ENCODE measurements around the gene NDUFAF3. TPM values are rescaled to one million over a fixed set of nuclear protein-coding genes. Genes with fewer than 3 reads are reported as not detected.
"Not testable (repeated sequence)": the region's sequence is repeated elsewhere in the genome, so short reads cannot be mapped to it uniquely, and the experiment has no call there.

Gene NDUFAF3
- total RNA-seq, 2 experiments from 2014 or later = 98.1 to 108 TPM

DNA sequence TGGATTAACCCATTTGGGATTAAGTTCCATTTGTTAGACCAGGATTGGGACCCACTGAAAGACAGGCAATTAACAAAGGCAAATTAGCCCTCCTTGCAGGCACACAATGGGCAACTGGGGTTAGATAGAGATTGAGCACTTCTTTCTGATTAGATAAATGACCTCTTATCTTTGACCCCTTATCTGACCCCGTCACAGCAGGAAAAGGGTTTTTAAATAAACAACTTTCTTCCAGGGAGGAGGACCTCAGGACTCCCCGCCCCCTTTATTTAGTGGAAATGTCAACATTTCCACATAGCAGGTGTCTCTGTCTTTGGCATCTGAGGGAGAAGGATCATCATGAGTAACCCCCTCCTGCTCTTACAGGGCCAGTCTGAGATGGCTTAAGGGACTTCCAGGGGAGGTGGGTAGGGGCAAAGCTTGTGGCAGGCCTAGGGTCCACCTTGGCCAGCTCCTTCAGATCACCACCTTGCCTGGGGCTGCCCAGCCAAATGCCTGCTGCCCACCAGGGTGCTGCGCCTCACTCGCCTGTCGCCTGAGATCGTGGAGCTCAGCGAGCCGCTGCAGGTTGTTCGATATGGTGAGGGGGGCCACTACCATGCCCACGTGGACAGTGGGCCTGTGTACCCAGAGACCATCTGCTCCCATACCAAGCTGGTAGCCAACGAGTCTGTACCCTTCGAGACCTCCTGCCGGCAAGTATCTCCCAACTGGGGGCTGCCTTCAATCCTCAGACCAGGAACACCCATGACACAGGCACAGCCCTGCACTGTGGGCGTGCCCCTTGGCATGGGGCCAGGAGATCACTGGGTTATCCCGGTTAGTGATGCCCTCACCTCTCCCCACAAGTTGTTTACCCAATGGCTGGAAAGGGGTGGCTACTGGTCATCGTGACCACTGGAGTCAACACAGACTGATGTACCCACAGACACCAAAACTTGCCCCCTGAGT, 17.3 kb upstream of the NDUFAF3 start:
- Mint-ChIP-seq H3K9me3 (no peaks in the 10 kb centered on the region), H3K27me3 (no peaks in the 10 kb centered on the region), H3K4me1 (peaks cover 35% of the 10 kb centered on the region), H3K27ac (no peak overlapping the region), H3K36me3 (ENCODE audit: low read depth) (peaks cover 16% of the 10 kb centered on the region), H3K4me3 (no peak overlapping the region)
- DNase-seq = no peak
- ChIA-PET CTCF (interaction anchor here (1.1 to 6.6 kb wide), 2 partner anchors 9 to 16 kb away, joined by 3 to 124 read pairs; partner anchors contain the start of gene P4HTM), POLR2A (interaction anchor here (5.8 to 6.2 kb wide), 2 partner anchors 15 to 17 kb away, joined by 134 to 309 read pairs; partner anchors contain the start of genes DALRD3, NDUFAF3 and P4HTM)

- H3K27me3 Mint-ChIP-seq = no peaks in the 10 kb centered on the region
- no peaks in the 10 kb centered on the region for H3K9me3 Mint-ChIP-seq
- POLR2A ChIA-PET = interaction anchor here (3.0 to 6.2 kb wide), 3 partner anchors 16 to 31 kb away, joined by 9 to 309 read pairs (median 134); partner anchors contain the start of genes DALRD3, NDUFAF3 and P4HTM
- no peak overlapping the region for H3K27ac Mint-ChIP-seq
- H3K4me1 Mint-ChIP-seq = peaks cover 35% of the 10 kb centered on the region
- H3K4me3 Mint-ChIP-seq = no peak overlapping the region
- CTCF ChIA-PET = interaction anchor here (6.6 kb wide), 1 partner anchor 17 kb away, joined by 124 read pairs; the partner anchor contains the start of gene P4HTM
- H3K36me3 Mint-ChIP-seq (ENCODE audit: low read depth) = peaks cover 16% of the 10 kb centered on the region
- no peak for DNase-seq
These were observed 16.6 kb upstream of the NDUFAF3 start for GRCh38 chr3:49005303-49005680.

DNA sequence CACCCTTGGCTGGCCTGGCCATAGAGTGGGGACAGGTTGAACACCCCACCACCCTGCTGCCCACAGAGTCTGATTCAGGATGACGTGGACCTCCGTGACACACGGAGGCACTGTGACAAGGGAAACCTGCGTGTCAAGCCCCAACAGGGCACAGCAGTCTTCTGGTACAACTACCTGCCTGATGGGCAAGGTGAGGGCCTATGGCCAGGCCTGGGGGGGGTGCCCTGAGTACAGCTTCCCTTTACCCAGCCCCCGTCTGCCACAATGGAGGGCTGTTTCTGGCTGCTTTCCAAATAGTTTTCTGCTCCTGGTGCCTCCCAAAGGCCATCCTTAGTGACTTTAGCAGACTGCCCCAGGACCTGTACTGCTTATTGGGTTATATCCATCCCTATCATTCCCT, 15.9 kb upstream of the NDUFAF3 start:
- CTCF ChIA-PET = interaction anchor here (1.2 to 6.6 kb wide), 3 partner anchors 15 to 410 kb away, joined by 4 to 124 read pairs (median 117); partner anchors contain the start of genes DALRD3, NDUFAF3 and P4HTM
- DNase-seq = no peak
- no peaks in the 10 kb centered on the region for H3K27me3 Mint-ChIP-seq
- peak overlapping the region; percentile 99 for H3K27ac Mint-ChIP-seq
- peak overlapping the region; percentile 99 for H3K4me3 Mint-ChIP-seq
- POLR2A ChIA-PET = interaction anchor here (3.0 to 6.2 kb wide), 6 partner anchors 9 to 88 kb away, joined by 9 to 309 read pairs (median 38); partner anchors contain the start of genes DALRD3, IMPDH2, NDUFAF3 and P4HTM
- H3K4me1 Mint-ChIP-seq = peaks cover 33% of the 10 kb centered on the region
- H3K36me3 Mint-ChIP-seq (ENCODE audit: low read depth) = peaks cover 16% of the 10 kb centered on the region
- no peaks in the 10 kb centered on the region for H3K9me3 Mint-ChIP-seq

GRCh38 chr3:49006408-49007067, 15.4 kb upstream of the NDUFAF3 start:
- Mint-ChIP-seq H3K9me3 (no peaks in the 10 kb centered on the region), H3K27ac (peak overlapping the region; percentile 99), H3K4me1 (peaks cover 32% of the 10 kb centered on the region), H3K36me3 (ENCODE audit: low read depth) (peaks cover 17% of the 10 kb centered on the region), H3K4me3 (peak overlapping the region; percentile 99), H3K27me3 (no peaks in the 10 kb centered on the region)
- CTCF ChIA-PET = interaction anchor here (0.5 to 6.6 kb wide), 25 partner anchors 11 to 1045 kb away, joined by 3 to 124 read pairs (median 4); partner anchors contain the start of genes ARIH2, DALRD3, IMPDH2 and IP6K2
- no peak for DNase-seq
- POLR2A ChIA-PET = interaction anchor here (0.7 to 6.2 kb wide), 19 partner anchors 10 to 464 kb away, joined by 3 to 309 read pairs (median 7); partner anchors contain the start of genes ARIH2, DAG1, DALRD3 and IMPDH2

DNA sequence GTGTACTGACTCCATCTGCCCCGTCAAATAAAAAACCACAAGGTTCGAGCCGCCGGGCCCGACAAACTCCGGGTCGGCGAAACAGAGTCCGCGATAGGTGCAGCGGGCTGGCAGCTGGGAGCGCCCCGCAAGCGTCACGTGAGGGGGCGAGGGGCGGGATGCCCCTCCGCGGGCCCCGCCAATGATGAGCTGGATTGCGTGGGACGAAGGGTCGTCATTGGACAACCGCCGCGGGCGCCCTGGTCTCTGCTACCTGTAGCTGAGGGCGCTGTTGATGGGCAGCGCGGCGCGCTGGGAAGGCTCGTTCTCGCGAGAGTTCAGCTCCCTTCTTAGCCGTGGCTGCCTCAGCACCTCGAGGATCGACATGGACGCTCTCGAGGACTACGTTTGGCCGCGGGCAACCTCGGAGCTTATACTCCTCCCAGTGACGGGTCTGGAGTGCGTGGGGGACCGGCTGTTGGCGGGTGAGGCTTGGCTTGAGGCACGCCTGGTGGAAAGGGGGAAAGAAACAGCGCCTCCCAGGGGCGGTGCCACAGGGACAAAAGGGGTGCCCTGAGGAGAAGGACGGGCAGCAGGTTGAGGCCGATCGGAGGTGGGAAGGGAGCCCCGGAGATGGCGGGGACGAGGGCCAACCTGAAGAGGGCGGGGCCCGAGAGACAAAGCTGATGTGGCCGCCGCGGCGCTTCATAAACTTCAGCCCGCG, 14.7 kb upstream of the NDUFAF3 start, which contains the start of gene WDR6:
TSS of gene WDR6 (plus strand) at position 324 of the 703 bp plus-strand sequence. CDS start at position 365, 41 bp downstream.
- H3K9me3 Mint-ChIP-seq = no peaks in the 10 kb centered on the region
- DNase-seq = peak; percentile 98
- no peaks in the 10 kb centered on the region for H3K27me3 Mint-ChIP-seq
- H3K4me3 Mint-ChIP-seq = peak within 1 kb of the TSS; percentile 99
- H3K4me1 Mint-ChIP-seq = peaks cover 34% of the 10 kb centered on the region
- H3K36me3 Mint-ChIP-seq (ENCODE audit: low read depth) = peaks cover 24% of the 10 kb centered on the region
- H3K27ac Mint-ChIP-seq = peak within 1 kb of the TSS; percentile 99
- CTCF ChIA-PET = interaction anchor here (0.5 to 6.6 kb wide), 26 partner anchors 11 to 918 kb away, joined by 3 to 124 read pairs (median 4); partner anchors contain the start of genes ARIH2, DALRD3, IMPDH2 and IP6K2
- POLR2A ChIA-PET = interaction anchor here (0.7 to 6.2 kb wide), 23 partner anchors 10 to 766 kb away, joined by 3 to 309 read pairs (median 4); partner anchors contain the start of genes ARIH2, DAG1, DALRD3 and IMPDH2

GRCh38 chr3:49007771-49008528, 14.0 kb upstream of the NDUFAF3 start:
- H3K36me3 Mint-ChIP-seq (ENCODE audit: low read depth) = peaks cover 26% of the 10 kb centered on the region
- H3K4me3 Mint-ChIP-seq = peak overlapping the region; percentile 99
- POLR2A ChIA-PET = interaction anchor here (0.7 to 6.2 kb wide), 16 partner anchors 11 to 767 kb away, joined by 3 to 309 read pairs (median 8); partner anchors contain the start of genes ARIH2, DAG1, DALRD3 and IMPDH2
- H3K4me1 Mint-ChIP-seq = peaks cover 31% of the 10 kb centered on the region
- DNase-seq = peak; percentile 93
- peak overlapping the region; percentile 99 for H3K27ac Mint-ChIP-seq
- CTCF ChIA-PET = interaction anchor here (0.6 to 6.6 kb wide), 17 partner anchors 12 to 919 kb away, joined by 3 to 124 read pairs (median 4); partner anchors contain the start of genes ARIH2, DALRD3, IMPDH2 and NDUFAF3
- no peaks in the 10 kb centered on the region for H3K9me3 Mint-ChIP-seq
- H3K27me3 Mint-ChIP-seq = no peaks in the 10 kb centered on the region

DNA sequence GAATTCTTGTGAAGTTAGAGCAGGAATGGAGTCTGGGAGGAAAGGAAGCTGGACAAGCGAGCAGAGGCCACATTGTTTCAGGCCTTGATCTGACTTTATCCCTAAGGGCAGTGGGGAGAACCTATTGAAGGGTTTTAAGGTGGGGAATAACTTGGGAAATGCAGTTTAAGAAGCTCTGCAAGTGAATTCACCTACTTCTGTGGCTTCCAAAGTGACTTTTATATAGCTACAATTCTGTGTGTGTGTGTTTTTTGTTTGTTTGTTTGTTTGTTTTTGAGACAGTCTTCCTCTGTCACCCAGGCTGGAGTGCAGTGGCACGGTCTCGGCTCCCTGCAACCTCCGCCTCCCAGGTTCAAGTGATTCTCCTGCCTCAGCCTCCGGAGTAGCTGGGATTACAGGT, 13.3 kb upstream of the NDUFAF3 start:
- Mint-ChIP-seq H3K36me3 (ENCODE audit: low read depth) (peaks cover 31% of the 10 kb centered on the region), H3K27ac (peak overlapping the region; percentile 99), H3K4me1 (peaks cover 34% of the 10 kb centered on the region), H3K4me3 (peak overlapping the region; percentile 99)
- ChIA-PET CTCF (interaction anchor here (0.6 to 6.6 kb wide), 5 partner anchors 12 to 293 kb away, joined by 3 to 124 read pairs (median 15); partner anchors contain the start of genes DALRD3, IMPDH2, NDUFAF3 and P4HTM), POLR2A (interaction anchor here (2.1 to 6.2 kb wide), 8 partner anchors 12 to 162 kb away, joined by 7 to 309 read pairs (median 32); partner anchors contain the start of genes ARIH2, DALRD3, IMPDH2 and NDUFAF3)
- not testable (repeated sequence) for DNase-seq, H3K27me3 Mint-ChIP-seq, H3K9me3 Mint-ChIP-seq

DNA sequence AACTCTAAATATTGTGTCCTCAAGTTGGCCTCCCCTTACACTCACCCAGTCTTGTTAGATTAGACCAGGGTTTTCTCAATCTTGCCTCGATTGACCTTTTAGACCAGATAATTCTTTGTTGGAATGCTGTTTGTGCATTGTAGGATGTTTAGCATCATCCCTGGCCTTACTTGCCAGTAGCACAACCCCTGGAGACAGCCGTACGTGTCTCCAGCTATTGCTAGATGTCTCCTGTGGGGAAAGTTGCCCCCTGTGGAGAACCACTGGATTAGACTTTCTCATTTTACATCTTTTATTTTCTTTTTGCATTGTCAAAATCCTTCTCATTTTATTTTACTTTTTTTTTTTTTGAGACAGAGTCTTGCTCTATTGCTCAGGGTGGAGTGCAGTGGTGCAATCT, 12.5 kb upstream of the NDUFAF3 start:
- Mint-ChIP-seq H3K27ac (no peak overlapping the region), H3K4me3 (peak overlapping the region; percentile 51), H3K9me3 (no peaks in the 10 kb centered on the region), H3K4me1 (peaks cover 36% of the 10 kb centered on the region), H3K36me3 (ENCODE audit: low read depth) (peaks cover 35% of the 10 kb centered on the region), H3K27me3 (no peaks in the 10 kb centered on the region)
- ChIA-PET CTCF (interaction anchor here (4.4 to 6.6 kb wide), 2 partner anchors 11 to 21 kb away, joined by 117 to 124 read pairs; partner anchors contain the start of genes DALRD3, NDUFAF3 and P4HTM), POLR2A (interaction anchor here (2.8 to 6.2 kb wide), 3 partner anchors 12 to 90 kb away, joined by 22 to 309 read pairs (median 134); partner anchors contain the start of genes ARIH2, DALRD3, NDUFAF3 and P4HTM)
- no peak for DNase-seq

- no peaks in the 10 kb centered on the region for H3K9me3 Mint-ChIP-seq
- H3K4me3 Mint-ChIP-seq = no peak overlapping the region
- H3K4me1 Mint-ChIP-seq = peaks cover 40% of the 10 kb centered on the region
- no peak overlapping the region for H3K27ac Mint-ChIP-seq
- ChIA-PET POLR2A (interaction anchor here (3.2 to 15.9 kb wide), 2 partner anchors 8 to 24 kb away, joined by 41 to 190 read pairs; partner anchors contain the start of genes NDUFAF3 and P4HTM), CTCF (interaction anchor here (1.3 to 2.4 kb wide), 5 partner anchors 9 to 25 kb away, joined by 3 to 16 read pairs (median 4); partner anchors contain the start of gene P4HTM)
- DNase-seq = no peak
- no peaks in the 10 kb centered on the region for H3K27me3 Mint-ChIP-seq
- H3K36me3 Mint-ChIP-seq (ENCODE audit: low read depth) = peaks cover 46% of the 10 kb centered on the region
These were observed 9.4 kb upstream of the NDUFAF3 start for GRCh38 chr3:49012441-49013017.

- POLR2A ChIA-PET = interaction anchor here (2.0 to 15.9 kb wide), 3 partner anchors 8 to 80 kb away, joined by 10 to 190 read pairs (median 41); partner anchors contain the start of genes NDUFAF3, P4HTM and QRICH1
- Mint-ChIP-seq H3K27me3 (no peaks in the 10 kb centered on the region), H3K27ac (no peak overlapping the region), H3K9me3 (no peaks in the 10 kb centered on the region), H3K36me3 (ENCODE audit: low read depth) (peaks cover 42% of the 10 kb centered on the region), H3K4me3 (no peak overlapping the region), H3K4me1 (peaks cover 40% of the 10 kb centered on the region)
- DNase-seq = no peak
- CTCF ChIA-PET = interaction anchor here (1.1 to 2.4 kb wide), 5 partner anchors 8 to 25 kb away, joined by 3 to 16 read pairs (median 3); partner anchors contain the start of gene P4HTM
These were observed 8.7 kb upstream of the NDUFAF3 start for GRCh38 chr3:49013113-49013737.

Data from activated CD4-positive, alpha-beta memory T cell treated with anti-CD3 and anti-CD28 coated beads, Interleukin-2, amount 10 ng/mL, durations not matched to agents 7 days and 5 days (primary cell).